SHP77 treated with DMSO at 0.1 percent for 48 hours (cell line): ENCODE results near the gene ITGA2.

ENCODE experiments used
- DNase-seq: peaks from one replicate; lab custom pipeline; 2025; lab: John Stamatoyannopoulos, UW

The ITGA2 gene

DNA sequence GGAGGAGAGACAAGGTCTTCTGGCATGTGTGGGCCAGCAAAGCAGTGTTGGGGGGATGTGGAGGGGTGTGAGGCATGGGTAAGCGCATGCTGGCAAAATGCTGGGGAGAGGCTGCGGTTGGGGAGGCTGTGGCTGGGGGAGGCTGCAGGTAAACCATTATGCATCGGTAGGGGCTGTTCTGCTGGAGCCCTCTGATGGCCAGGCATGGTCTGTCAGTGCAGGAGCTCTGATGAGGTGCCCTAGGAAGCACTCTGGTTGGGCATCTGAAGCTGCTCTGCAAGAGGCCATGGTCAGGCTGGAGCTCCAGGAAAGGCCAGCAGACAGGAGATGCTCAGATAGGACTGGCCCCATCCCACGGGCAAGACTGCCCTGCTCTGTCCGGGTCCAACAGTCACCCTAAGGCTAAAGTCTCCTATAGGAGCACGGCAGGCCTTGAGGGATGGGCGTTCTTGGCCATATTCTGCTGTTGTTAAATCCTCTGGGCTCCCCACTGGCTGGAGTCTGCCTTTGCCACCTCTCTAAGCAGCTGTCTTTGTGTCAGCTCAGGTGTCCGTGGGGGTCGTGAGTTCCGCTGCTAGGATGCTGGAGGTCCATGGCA, 28.7 kb downstream of the ITGA2 start:
- DNase-seq = no peak

DNA sequence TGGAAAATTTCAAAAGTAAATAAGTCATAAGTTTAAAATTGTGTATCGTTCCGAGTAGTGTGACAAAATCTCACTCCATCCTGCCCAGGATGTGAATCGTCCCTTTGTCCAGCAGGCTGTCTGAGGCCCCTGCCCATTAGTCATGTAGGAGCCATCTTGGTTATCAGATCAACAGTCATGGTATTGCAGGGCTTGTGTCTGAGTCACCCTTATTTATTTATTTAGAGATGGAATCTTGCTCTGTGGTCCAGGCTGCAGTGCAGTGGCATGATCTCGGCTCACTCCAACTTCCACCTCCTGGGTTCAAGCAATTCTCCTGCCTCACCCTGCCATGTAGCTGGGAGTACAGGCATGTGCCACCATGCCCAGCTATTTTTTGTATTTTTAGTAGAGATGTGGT, 30.2 kb downstream of the ITGA2 start:
- no peak for DNase-seq

DNA sequence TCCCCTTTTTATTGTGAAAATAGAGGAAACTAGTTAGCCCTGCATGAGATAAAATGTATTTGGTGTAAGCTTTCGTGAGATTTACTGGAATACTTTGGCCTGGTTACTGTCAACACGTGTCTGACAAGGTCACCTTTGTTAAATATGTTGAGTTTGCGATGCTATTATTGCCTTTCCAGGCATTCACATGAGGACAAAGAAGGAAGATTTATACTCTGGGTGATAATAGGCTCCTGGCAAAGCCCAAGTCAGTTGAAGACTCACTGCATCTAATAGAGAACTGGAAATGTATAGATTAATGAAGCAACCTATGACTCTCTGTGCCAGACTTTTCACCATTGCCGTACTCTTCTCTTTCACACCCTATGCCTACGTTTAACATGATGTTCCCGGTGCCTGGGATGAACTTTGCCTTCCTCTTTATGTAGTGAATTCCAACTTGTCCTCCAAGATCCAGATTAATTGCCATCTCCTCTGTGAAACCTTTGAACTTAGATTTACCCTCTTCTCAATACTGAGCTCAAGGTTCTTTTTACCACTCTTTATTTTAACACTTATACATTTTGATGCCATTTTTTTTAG, 33.9 kb downstream of the ITGA2 start:
- DNase-seq = no peak

DNA sequence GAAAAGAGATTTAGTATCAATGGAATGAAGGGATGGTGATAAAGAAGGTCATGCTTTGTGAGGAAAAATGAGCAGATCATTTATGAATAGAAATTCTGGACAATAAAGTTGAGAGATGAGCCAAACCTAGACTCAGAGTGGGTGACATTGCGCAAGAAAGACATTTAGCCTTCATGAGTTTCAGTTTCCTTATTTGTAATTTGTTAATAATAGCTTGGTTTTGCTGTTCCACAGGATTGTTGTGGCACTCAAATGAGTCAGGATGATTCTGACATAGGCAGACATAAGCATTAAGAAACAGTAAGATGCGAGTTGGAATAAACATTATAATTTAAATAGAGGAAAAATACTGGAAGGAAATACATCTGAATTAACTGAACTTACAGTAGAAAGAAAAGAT, 34.8 kb downstream of the ITGA2 start:
- no peak for DNase-seq

DNA sequence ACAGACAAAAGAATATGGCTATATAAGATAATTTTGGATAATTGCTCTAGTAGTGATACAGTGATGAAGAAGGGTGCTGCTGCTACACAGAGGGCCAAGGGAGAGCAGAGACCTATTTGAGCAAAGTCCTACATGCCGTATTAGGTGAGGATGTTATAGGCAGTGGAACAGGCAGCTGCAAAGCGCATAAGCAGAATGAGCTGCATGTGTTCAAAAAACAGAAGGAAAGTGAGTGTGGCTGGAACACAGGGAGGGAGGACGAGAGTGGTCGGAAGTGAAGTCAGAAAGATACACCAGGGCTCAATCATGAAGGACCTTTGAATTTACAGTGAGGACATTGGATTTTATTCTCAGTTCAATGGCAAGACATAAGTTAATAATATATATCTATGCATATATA, 35.4 kb downstream of the ITGA2 start:
- DNase-seq = no peak

DNA sequence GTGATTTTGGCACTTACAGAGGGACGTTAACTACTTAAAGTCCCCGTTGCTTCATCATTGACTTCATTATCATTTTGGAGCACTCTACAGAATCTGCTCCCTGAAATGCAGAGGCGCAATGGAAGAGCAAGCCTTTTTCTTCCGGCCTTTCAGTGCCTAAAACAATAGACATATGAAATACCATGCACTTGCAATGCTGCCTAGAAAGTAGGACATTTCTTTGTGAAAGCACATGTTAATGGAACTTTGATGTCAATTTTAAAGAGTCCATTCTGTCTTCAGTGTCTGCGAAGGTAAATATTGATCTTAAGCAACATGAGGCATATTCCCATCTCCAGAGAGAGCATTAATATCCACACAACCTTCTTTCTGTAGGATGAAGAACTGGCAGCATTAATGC, 36.3 kb downstream of the ITGA2 start:
- DNase-seq = no peak

DNA sequence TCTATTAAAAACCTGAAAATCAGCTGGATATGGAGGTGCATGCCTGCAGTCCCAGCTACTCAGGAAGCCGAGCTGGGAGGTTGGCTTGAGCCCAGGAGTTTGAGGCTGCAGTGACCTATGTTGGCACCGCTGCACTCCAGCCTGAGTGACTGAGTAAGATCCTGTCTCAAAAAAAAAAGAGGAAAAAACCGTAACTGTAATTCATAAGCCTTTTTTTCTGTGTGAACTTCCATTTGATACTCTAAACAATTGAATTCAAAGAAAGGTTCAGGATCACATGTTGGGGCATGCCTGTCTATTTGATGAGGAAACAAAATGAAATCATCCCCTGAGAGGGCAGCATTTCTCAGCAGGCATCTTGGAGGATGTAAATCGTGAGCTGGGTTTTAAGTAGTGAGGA, 38.8 kb downstream of the ITGA2 start:
- no peak for DNase-seq

DNA sequence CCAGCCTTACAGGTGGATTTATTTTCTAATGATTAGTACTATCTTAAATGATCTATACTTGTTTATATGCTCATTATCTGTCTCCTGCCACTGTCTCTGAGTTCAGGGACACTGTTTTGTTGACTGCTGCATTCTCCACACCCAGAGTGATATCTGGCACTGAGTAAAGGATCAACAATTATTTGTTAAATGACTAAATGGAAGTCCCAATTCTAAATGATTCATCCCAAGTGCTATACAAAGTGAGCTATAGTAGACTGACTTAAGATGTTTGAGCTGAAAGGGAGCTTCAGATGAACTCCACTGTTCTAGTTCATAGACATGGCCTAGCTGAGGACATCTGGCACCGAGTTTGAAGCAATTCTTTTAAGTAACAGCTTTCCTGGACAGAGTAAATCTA, 40.5 kb downstream of the ITGA2 start:
- no peak for DNase-seq

DNA sequence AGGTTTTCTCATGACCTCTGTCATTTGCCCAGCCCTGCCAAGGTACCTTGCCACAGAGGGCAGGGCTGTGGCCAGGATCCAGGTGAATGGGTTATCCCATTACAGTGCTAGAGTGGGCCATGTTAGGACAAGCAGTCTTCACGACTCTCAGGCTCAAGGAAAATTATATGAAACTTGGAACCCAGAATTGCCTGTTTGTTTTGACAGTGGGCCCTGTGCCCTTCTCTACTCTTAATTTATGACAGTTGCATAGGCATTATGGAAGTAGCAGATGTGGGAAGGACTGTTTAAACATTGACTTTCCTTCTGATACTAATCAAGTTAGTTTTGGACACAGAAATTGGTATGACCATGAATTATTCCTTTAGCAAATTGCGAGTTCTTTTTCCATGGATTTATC, 41.7 kb downstream of the ITGA2 start:
- no peak for DNase-seq

DNA sequence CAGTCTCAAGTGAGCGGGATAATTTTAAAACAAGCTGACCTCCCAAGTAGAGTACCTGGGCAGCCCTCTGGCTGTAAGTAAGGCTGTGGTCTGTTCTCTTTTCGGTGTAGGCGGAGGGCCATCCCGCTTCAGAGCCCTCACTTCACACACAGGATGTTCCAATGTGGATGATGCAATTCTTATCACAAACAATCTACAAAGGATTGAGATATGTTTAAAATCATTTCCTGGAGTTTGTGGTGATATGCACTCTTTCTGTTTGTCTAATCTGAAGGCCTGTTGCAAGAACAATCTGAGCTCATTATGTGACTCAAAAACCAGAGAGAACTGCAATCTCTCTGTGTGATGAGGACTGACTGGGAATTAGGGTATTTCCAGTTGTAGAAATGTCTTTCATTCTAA, 42.5 kb downstream of the ITGA2 start:
- DNase-seq = no peak

DNA sequence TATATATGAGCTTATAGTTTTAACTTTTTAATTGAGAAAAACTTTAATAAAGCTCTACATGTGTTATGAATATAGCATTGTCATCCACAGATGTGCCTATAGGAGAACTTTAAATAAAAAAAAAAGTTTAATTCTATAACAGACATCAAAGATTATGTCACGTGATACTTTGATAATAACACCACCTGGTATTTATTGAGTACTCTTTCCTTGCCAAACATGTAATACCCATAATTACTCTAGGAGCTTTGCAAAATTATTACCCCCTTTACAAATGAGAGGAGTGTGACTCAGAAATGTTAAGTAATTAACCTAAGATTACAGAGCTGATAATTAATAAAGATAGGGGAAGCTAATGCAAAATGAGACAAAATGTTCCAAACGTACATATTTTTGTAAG, 43.0 kb downstream of the ITGA2 start:
- no peak for DNase-seq

DNA sequence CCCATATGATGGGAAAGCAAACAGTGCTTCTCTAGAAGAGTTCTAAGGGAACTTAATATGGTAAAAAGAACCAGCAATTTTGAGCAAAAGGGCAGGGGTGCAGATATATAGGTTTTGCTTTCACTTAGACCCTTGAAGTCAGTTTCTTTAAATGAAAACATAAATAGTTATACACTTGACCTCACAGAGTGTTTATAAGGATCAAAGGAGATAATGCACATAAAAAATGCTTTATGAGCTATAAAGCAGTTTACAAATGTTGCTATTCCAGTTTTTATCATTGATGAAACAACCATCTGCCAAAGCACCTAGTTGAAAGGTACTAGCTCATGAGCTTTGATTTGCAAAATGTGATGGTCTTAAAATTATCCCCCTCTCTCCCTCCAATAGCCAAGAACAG, 45.7 kb downstream of the ITGA2 start:
- no peak for DNase-seq

DNA sequence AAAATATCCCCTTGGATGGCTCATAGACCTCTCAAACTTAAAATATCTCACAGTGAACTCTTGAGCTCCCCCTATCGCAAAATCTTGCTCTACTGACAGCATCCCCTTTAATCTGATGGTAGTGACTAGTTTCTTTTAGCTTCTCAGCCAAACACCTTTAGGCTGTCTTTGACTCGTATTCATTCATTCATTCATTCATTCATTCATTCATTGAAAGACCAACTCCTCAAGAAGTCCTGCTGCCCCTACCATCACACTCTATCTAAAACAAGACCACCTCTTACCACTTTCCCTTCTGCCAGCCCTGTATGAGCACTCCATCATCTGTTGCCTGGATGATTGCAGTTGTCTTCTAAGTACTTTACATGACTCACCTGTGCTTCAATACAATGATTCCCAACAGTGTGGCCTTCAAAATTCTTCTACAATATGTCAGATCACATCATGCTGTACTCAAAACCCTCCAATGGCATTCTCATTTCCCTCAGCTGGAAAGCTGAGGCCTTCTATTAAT, 46.8 kb downstream of the ITGA2 start:
- no peak for DNase-seq

DNA sequence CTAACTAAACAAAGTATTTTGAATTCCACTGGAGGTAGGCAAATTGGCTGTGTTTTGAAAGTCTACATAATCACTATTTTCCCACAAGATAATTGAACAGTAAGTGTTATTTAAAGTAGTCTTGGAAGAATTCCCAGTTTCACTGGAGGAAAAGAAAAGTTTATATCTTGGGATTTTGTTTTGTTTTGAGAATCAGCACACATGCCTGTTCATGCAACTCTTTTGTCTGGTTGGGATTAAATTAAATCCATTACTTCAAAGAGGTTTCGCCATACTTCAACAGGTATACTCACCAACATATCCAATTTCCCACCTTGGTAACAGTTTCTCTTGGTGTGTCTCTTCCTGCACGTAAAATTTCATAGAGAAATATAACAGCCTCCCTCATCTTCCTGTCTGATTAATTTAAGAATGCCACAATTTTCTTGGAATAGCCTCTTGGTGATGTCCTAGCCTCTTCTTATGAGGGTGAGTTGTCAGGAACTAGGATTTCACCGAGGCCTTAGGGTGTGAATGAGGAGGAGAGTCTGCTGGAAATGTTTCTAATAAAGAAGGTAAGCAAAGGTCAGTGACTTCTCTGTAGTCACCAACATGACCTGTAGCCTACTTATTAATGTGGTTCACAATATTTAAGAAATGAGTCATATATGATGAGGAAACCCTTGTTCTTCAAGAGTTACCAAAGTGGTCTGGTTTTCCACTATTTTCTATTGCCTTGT, 48.1 kb downstream of the ITGA2 start:
- no peak for DNase-seq

DNA sequence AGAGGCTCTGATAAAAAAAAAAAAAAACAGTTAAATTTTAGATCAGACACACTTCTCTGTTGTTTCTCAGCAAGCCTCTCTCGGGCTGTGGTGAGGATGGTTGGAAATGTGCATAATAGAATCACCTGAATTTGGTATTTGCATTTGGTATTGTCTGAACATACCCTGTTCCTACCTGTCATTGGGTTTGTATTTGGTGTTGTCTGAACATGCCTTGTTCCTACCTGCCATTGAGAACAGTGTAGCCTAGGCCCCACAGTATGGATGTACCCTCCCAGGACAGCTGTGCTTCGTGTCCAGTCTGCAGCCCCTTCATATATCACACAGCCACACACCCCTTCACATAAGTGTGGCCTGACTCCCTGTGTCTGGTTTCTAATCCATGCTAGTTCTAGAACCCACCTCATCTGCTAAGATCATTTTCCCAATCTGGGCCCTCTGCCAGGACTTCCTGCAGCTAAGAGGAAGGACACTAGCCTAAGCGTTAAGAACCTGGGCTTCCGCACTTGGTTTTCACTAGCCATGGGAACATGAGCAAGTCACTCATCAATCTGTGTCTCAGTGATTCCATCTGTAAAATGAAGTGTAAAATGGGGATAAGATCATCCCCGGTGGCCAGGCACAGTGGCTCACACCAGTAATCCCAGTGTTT, 49.2 kb downstream of the ITGA2 start:
- DNase-seq = no peak

DNA sequence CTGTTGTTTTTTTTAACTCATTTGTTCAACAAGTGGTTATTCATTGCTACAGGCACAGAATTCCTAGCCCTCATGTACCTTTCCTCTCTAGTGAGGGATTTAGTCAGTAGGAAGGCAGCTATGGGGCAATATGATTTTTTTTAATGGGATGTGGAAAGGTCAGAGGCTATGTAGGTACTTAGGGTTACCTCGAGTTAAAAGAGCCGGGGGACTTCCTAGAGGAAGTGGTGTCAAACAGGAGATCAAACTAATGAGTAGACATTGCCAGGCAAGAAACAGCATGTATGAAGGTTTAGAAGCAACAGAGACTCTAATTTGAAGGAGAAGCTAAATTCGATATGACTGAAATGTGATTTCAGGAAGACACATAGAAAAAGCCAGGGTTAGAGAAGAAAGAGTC, 50.7 kb downstream of the ITGA2 start:
- no peak for DNase-seq

DNA sequence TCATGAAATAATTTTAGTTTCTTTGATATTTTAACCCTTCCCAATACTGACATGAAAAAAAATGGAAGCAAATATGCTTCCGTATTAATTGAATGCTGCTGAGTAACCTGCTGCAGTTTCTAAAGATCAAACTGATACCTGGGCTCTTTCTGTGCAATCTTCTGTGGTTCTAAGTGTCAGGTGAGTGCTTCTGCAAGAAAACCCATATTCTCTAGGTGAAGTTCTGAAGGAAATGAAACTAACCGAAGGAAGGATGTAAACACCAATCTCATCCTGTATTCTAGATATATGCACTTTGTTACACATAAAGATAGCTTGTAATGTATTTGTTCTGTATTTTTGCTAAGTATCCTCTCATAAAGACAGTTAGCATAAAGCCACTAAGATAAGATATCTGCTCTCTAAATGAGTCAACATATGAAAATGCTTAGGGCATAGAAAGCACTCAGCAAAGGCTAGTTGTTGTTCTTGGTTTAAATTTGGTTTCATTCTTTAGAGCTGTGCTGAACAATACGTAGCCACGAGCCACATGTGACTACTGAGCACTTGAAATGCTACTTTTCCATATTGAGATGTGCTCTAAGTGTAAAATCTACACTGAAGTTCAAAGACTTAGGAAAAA, 52.0 kb downstream of the ITGA2 start:
- no peak for DNase-seq

DNA sequence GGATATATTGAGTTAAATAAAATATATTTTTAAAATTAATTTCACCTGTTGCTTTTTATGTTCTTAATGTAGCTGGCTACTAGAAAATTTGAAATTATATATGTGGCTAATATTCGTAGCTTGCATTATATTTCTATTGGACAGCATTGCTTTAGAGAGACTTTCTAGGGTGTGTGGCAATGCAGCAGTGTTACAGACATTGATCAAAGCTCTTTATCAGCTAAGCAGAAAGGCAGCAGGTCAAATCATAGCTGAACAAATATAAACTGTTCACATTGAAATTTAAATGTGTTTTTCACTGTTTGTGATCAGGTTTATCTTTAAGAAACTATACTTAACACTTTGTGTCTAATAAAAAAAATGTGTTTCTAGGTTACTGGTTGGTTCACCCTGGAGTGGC, 52.6 kb downstream of the ITGA2 start:
- no peak for DNase-seq

DNA sequence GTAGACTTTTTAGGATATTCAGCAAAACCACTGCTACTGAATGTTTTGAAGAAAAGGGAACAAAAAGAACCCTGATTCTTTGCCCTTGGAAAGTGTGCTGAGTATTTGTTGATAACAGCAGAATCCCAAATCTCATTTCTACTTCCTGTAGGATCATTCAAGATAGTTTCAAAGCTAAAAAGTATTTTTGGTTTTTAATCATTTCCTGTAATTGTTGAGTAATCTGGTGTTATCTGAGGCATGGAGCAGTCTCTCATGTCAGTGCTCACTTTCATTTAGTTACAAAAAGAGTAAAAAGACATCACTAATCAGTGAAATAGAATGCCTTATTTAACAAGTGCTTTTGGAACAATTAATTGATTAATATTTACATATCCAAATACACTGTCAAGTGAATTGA, 56.1 kb downstream of the ITGA2 start:
- no peak for DNase-seq

DNA sequence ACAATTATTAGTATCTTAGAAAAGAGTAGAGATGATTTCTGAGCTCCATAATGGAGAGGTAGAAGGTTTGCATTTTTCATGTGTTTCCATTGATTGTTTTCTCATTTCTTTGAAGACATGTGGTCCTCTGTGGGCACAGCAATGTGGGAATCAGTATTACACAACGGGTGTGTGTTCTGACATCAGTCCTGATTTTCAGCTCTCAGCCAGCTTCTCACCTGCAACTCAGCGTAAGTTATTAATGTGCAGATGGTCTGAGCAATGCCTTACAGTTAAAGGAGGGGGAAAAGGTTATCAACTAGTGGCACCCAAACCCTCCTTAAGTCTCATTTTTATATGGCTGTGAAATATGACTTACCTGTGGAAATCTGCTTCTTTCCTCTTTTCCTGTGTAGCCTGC, 59.1 kb downstream of the ITGA2 start:
- no peak for DNase-seq

DNA sequence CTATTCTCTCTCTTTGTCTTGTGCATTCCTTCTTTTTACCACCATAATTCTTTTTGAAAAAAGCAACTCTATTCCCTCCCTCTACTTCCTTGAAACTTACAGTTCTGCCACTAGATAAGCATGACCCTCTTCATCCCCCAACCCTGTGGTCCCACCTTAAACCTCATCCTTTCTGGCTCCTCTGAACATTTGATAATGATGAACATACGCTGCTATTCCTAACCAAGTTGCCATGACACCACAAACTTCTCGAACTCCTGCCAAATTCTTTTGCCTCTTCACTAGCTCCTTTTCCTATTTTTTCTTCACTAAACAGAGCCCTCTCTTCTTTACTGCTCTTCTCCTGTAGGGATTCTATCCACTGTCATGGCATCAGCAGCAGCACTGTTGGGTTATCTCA, 63.3 kb downstream of the ITGA2 start:
- DNase-seq = no peak

DNA sequence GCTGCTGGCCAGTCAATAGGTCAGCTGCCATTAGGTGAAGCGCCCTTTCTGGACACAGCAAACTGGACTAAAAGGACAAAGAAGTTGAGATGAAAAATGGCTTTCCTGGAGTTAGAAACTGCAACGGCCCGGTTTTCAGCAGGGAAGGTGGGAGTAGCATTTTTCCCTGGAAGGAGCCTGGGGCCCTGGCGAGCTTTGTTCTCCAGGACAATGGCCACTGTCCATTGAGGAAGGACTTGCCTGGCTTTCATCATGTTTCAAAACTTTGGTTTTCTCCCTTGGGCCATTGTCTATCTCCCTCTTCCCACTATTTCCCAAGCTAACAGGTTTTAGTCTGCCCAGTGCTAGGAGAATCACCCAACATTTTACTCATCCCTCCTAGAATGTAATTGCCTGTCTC, 64.2 kb downstream of the ITGA2 start:
- DNase-seq = no peak

DNA sequence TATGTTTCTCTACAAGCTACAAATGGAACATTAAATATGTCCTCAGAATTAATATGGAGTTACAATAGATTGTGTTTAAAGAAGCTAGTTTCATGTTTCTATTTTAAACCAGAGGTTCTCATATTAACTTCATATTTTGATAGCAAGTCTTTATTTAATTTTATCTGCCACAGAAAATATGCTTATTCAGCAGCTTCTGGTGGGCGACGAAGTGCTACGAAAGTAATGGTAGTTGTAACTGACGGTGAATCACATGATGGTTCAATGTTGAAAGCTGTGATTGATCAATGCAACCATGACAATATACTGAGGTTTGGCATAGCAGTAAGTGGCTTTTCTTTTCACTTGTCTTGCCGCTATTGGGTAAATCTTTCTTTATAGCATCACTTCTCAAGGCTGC, 66.2 kb downstream of the ITGA2 start:
- no peak for DNase-seq
